CD14-positive monocyte (primary cell): ENCODE data around the gene EPHB4. TPM values are rescaled to one million over a fixed set of nuclear protein-coding genes. Genes with fewer than 3 reads are reported as not detected.

Source experiments
- DNase-seq, 3 donors: peaks; one replicate each; pipeline ENCODE4 v3.0.0-alpha.2; 2011 to 2022
- H2AFZ ChIP-seq: 2 replicates; pipeline ENCODE4 v1.6.0; 2012; ENCODE audit warnings: mild to moderate bottlenecking, low read depth, low read length, inconsistent platforms; ENCODE audit not compliant: insufficient read depth, poor library complexity, severe bottlenecking
- H3K27ac ChIP-seq, 2 donors: 1 replicate in 1 of 2; 2 replicates in 1 of 2; pipeline ENCODE4 v1.5.1; 2012 to 2013; ENCODE audit warnings: low read length in 2 of 2, control low read depth in 1 of 2, inconsistent platforms in 1 of 2, low read depth in 1 of 2, mild to moderate bottlenecking in 1 of 2
- H3K27me3 ChIP-seq, 2 donors: one replicate each; pipeline versions ENCODE4 v1.6.0 to v1.6.1; 2011 to 2013; ENCODE audit warnings: low read length in 2 of 2; ENCODE audit not compliant: control insufficient read depth in 2 of 2, insufficient read depth in 2 of 2
- H3K36me3 ChIP-seq, 2 donors: replicated peaks in 1 of 2; 1 replicate in 1 of 2; 2 replicates in 1 of 2; pipeline versions ENCODE4 v1.5.1 to v1.6.1; 2012 to 2013; ENCODE audit warnings: low read length in 2 of 2, control low read depth in 1 of 2, inconsistent platforms in 1 of 2, mild to moderate bottlenecking in 1 of 2; ENCODE audit not compliant: insufficient read depth in 2 of 2, control insufficient read depth in 1 of 2
- H3K4me1 ChIP-seq, 2 donors: 1 replicate in 1 of 2; 2 replicates in 1 of 2; pipeline versions ENCODE4 v1.5.1 to v1.6.1; 2012 to 2013; ENCODE audit warnings: low read length in 2 of 2, control low read depth in 1 of 2, inconsistent platforms in 1 of 2, mild to moderate bottlenecking in 1 of 2, moderate library complexity in 1 of 2; ENCODE audit not compliant: insufficient read depth in 2 of 2, control insufficient read depth in 1 of 2
- H3K4me2 ChIP-seq: replicated peaks from 2 replicates; pipeline ENCODE3; 2012; ENCODE audit warnings: low read length, moderate library complexity, mild to moderate bottlenecking; ENCODE audit not compliant: poor library complexity, severe bottlenecking; ENCODE audit errors: extremely low read depth
- H3K4me3 ChIP-seq, 3 experiments: fragments of 200-600 bp in 1 of 3; sonication (generic) in 1 of 3; replicated peaks in 1 of 3; 1 replicate in 2 of 3; 2 replicates in 1 of 3; pipeline ENCODE4 v1.5.1; 2011 to 2013; ENCODE audit warnings: low read length in 3 of 3, mild to moderate bottlenecking in 3 of 3, control low read depth in 2 of 3, low read depth in 2 of 3, inconsistent platforms in 1 of 3, moderate library complexity in 1 of 3
- H3K79me2 ChIP-seq: 2 replicates; pipeline ENCODE4 v1.6.0; 2012; ENCODE audit warnings: mild to moderate bottlenecking, control low read depth, inconsistent platforms, low read length, moderate library complexity; ENCODE audit not compliant: insufficient read depth
- H3K9ac ChIP-seq: 2 replicates; pipeline ENCODE4 v1.6.0; 2017; ENCODE audit warnings: low read length, mild to moderate bottlenecking; ENCODE audit not compliant: insufficient read depth, poor library complexity, severe bottlenecking
- H3K9me3 ChIP-seq, 2 donors: replicated peaks in 1 of 2; 1 replicate in 1 of 2; 2 replicates in 1 of 2; pipeline versions ENCODE4 v1.5.1 to v1.6.1; 2012 to 2013; ENCODE audit warnings: low read length in 2 of 2, control low read depth in 1 of 2; ENCODE audit not compliant: control insufficient read depth in 1 of 2, insufficient read depth in 1 of 2
- H4K20me1 ChIP-seq: 2 replicates; pipeline ENCODE4 v1.6.0; 2012; ENCODE audit warnings: mild to moderate bottlenecking, low read length, control low read depth, moderate library complexity; ENCODE audit not compliant: insufficient read depth
- H3K27ac Mint-ChIP-seq, 7 donors: one replicate each; pipeline ENCODE4 v1.8.0; 2020; ENCODE audit warnings: mild to moderate bottlenecking in 7 of 7, mixed read lengths in 7 of 7, moderate library complexity in 6 of 7, inconsistent platforms in 2 of 7
- H3K27me3 Mint-ChIP-seq, 3 donors: one replicate each; pipeline ENCODE4 v1.8.0; 2021 to 2022; ENCODE audit warnings: low read depth in 3 of 3, mild to moderate bottlenecking in 3 of 3, mixed read lengths in 3 of 3, moderate library complexity in 3 of 3, inconsistent platforms in 1 of 3
- H3K36me3 Mint-ChIP-seq, 2 donors: one replicate each; pipeline ENCODE4 v1.8.0; 2020; ENCODE audit warnings: mixed read lengths in 2 of 2, inconsistent platforms in 1 of 2, mild to moderate bottlenecking in 1 of 2
- H3K4me1 Mint-ChIP-seq: one replicate; pipeline ENCODE4 v1.8.0; 2020; ENCODE audit warnings: mild to moderate bottlenecking, mixed read lengths
- H3K4me3 Mint-ChIP-seq, 2 donors: one replicate each; pipeline ENCODE4 v1.8.0; 2020; ENCODE audit warnings: mild to moderate bottlenecking in 2 of 2, mixed read lengths in 2 of 2, moderate library complexity in 1 of 2
- H3K9me3 Mint-ChIP-seq, 7 donors: one replicate each; pipeline ENCODE4 v1.8.0; 2020 to 2022; ENCODE audit warnings: mixed read lengths in 7 of 7, mild to moderate bottlenecking in 6 of 7, moderate library complexity in 6 of 7, inconsistent platforms in 2 of 7
- WGBS: methylation state at CpG from one replicate; pipeline ENCODE4 v1.1.5; 2013; ENCODE audit warnings: missing lambda C conversion rate; ENCODE audit not compliant: insufficient coverage; 5-methylcytosine and 5-hydroxymethylcytosine counted together
- intact Hi-C, 2 donors: fragments of 100-400 bp; cut with micrococcal nuclease; formaldehyde crosslinking; loops; one replicate each; pipeline versions ENCODE4 v1.15.0 to v1.15.1; 2023
- polyA plus RNA-seq, 3 donors: library from polyadenylated mRNA; depleted of rRNA in 1 of 3; unstranded in 2 of 3; stranded (reverse) in 1 of 3; fragments of 300-500 nt in 2 of 3; fragments of >200 nt in 1 of 3; fragmentation: Illumina TruSeq in 2 of 3; gene quantifications; 1 replicate in 2 of 3; 2 replicates in 1 of 3; pipeline ENCODE4 v1.2.3, GENCODE V29; 2012 to 2021
- TF ChIP-seq, protein P1 (sequence below): fragments of 200-600 bp; IDR thresholded peaks from one replicate; pipeline ENCODE4 v1.8.0; 2022; ENCODE audit warnings: antibody characterized with exemption, mild to moderate bottlenecking

Gene EPHB4
- polyA plus RNA-seq, 3 donors: 5.0 to 6.5 (median 5.7) TPM

- no peaks in the 10 kb centered on the region for H4K20me1 ChIP-seq
- H3K36me3 ChIP-seq: no peaks in the 10 kb centered on the region
- H2AFZ ChIP-seq: no peak overlapping the region
- WGBS: 39% methylated on average over 11 of the region's 20 CpGs
- H3K9ac ChIP-seq: no peak overlapping the region
- DNase-seq: no peak
- Mint-ChIP-seq H3K4me3 (peak overlapping the region in 1 of 2 donors; percentile 92), H3K27me3 (peaks cover 62 to 70% (median 65%) of the 10 kb centered on the region in 3 donors), H3K36me3 (peaks cover 6 to 11% of the 10 kb centered on the region in 2 donors), H3K4me1 (peaks cover 28% of the 10 kb centered on the region), H3K27ac (no peak overlapping the region), H3K9me3 (peaks cover 2 to 20% (median 14%) of the 10 kb centered on the region in 7 donors)
- H3K27me3 ChIP-seq: peaks cover 24 to 61% of the 10 kb centered on the region in 2 donors
- peaks cover 32 to 40% of the 10 kb centered on the region in 2 donors for H3K4me1 ChIP-seq
- H3K79me2 ChIP-seq: no peaks in the 10 kb centered on the region
- H3K27ac ChIP-seq: no peak overlapping the region
- TF ChIP-seq, protein P1, sequence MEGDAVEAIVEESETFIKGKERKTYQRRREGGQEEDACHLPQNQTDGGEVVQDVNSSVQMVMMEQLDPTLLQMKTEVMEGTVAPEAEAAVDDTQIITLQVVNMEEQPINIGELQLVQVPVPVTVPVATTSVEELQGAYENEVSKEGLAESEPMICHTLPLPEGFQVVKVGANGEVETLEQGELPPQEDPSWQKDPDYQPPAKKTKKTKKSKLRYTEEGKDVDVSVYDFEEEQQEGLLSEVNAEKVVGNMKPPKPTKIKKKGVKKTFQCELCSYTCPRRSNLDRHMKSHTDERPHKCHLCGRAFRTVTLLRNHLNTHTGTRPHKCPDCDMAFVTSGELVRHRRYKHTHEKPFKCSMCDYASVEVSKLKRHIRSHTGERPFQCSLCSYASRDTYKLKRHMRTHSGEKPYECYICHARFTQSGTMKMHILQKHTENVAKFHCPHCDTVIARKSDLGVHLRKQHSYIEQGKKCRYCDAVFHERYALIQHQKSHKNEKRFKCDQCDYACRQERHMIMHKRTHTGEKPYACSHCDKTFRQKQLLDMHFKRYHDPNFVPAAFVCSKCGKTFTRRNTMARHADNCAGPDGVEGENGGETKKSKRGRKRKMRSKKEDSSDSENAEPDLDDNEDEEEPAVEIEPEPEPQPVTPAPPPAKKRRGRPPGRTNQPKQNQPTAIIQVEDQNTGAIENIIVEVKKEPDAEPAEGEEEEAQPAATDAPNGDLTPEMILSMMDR: no peak
- peaks cover 0 to 4% of the 10 kb centered on the region in 2 donors for H3K9me3 ChIP-seq
- H3K4me3 ChIP-seq: no peak overlapping the region
- H3K4me2 ChIP-seq: no peak overlapping the region
- intact Hi-C loops: no loop called here
Observed at GRCh38 chr7:100829150-100829716, 1.9 kb upstream of the EPHB4 start.

GRCh38 chr7:100826514-100827329 is 601 bp downstream of the EPHB4 start:
- H3K27ac Mint-ChIP-seq: no peak overlapping the region

More at GRCh38 chr7:100826514-100827329, 601 bp downstream of the EPHB4 start:
- peaks cover 24 to 62% of the 10 kb centered on the region in 2 donors for H3K27me3 ChIP-seq
- H3K4me2 ChIP-seq: peak overlapping the region; percentile 90
- H3K36me3 ChIP-seq: no peaks in the 10 kb centered on the region
- Mint-ChIP-seq H3K36me3 (peaks cover 6 to 11% of the 10 kb centered on the region in 2 donors), H3K9me3 (peaks cover 2 to 20% (median 14%) of the 10 kb centered on the region in 7 donors), H3K4me3 (peak overlapping the region; percentile 67 to 90), H3K4me1 (peaks cover 28% of the 10 kb centered on the region), H3K27me3 (peaks cover 63 to 72% (median 66%) of the 10 kb centered on the region in 3 donors)
- no peaks in the 10 kb centered on the region for H3K79me2 ChIP-seq
- peak overlapping the region; percentile 75 for H2AFZ ChIP-seq
- no peak overlapping the region for H3K27ac ChIP-seq
- H3K4me1 ChIP-seq: peaks cover 32 to 40% of the 10 kb centered on the region in 2 donors
- H3K9me3 ChIP-seq: peaks cover 0 to 4% of the 10 kb centered on the region in 2 donors
- H3K4me3 ChIP-seq: peak overlapping the region; percentile 1 to 73 (median 15)
- H4K20me1 ChIP-seq: no peaks in the 10 kb centered on the region
- H3K9ac ChIP-seq: peak overlapping the region; percentile 17
- TF ChIP-seq, protein P1: no peak
- no peak for DNase-seq
- intact Hi-C loops: no loop called here
- 0% methylated on average over 46 of the region's 71 CpGs for WGBS
